ENCODE results near the gene CHST10. TPM values are rescaled to one million over a fixed set of nuclear protein-coding genes. Genes with fewer than 3 reads are reported as not detected.

The CHST10 gene
- total RNA-seq, 1 experiment from 2014 or later, result 24.4 TPM

GRCh38 chr2:100412466-100412865 lies 5.0 kb downstream of the CHST10 start (continued):
- TF ChIP-seq USF2 (CRISPR knock-in tag; IDR thresholded peaks at IDR 0.05), result no peak
- no peak for TF ChIP-seq CDX4 (CRISPR knock-in tag; IDR thresholded peaks at IDR 0.05; ENCODE audit: borderline replicate concordance)
- TF ChIP-seq NR1H2 (CRISPR knock-in tag; IDR thresholded peaks at IDR 0.05), result no peak
- no peak for TF ChIP-seq ZNF423 (CRISPR knock-in tag; IDR thresholded peaks at IDR 0.05)
- no peak for TF ChIP-seq NFATC4 (CRISPR knock-in tag; IDR thresholded peaks at IDR 0.05)
- TF ChIP-seq TCF7 (CRISPR knock-in tag; IDR thresholded peaks at IDR 0.05; ENCODE audit: low read depth), result no peak
- no peak for TF ChIP-seq PRRX2 (CRISPR knock-in tag; IDR thresholded peaks at IDR 0.05)
- TF ChIP-seq ERG (CRISPR knock-in tag; IDR thresholded peaks at IDR 0.05), result no peak

- POLR2A ChIA-PET, result no interaction called here
These were observed 5.6 kb downstream of the CHST10 start for GRCh38 chr2:100411841-100412292.

GRCh38 chr2:100409975-100410647 lies 7.4 kb downstream of the CHST10 start:
- ChIA-PET CTCF (interaction anchor here (0.8 to 2.4 kb wide), 4 partner anchors 11 to 149 kb away, joined by 3 to 23 read pairs (median 4); no protein-coding TSS in a partner anchor), POLR2A (no interaction called here)
- peaks cover 15% of the 10 kb centered on the region for H3K36me3 Mint-ChIP-seq
- TF ChIP-seq PREB (CRISPR knock-in tag; IDR thresholded peaks at IDR 0.05; ENCODE audit: borderline replicate concordance) (no peak), MAX (CRISPR knock-in tag; IDR thresholded peaks at IDR 0.05) (no peak), ZSCAN18 (CRISPR knock-in tag; IDR thresholded peaks at IDR 0.05) (no peak), ELF4 (CRISPR knock-in tag; IDR thresholded peaks at IDR 0.05; ENCODE audit: low read depth) (no peak)
- peak overlapping the region; percentile 80; the same call in 1 of the 2 replicates for H3K27ac Mint-ChIP-seq
- no peak for ATAC-seq
- no peaks in the 10 kb centered on the region for H3K27me3 Mint-ChIP-seq (ENCODE audit: low read depth)
- H3K9me3 Mint-ChIP-seq, result no peaks in the 10 kb centered on the region
- H3K4me1 Mint-ChIP-seq, result peaks cover 71% of the 10 kb centered on the region
- no peak overlapping the region for H3K4me3 Mint-ChIP-seq
- DNase-seq (ENCODE audit: low spot score), result no peak

More at GRCh38 chr2:100411841-100412292, 5.6 kb downstream of the CHST10 start:
- no peak for TF ChIP-seq ZNF121 (CRISPR knock-in tag; IDR thresholded peaks at IDR 0.05)
- TF ChIP-seq E2F1 (CRISPR knock-in tag; IDR thresholded peaks at IDR 0.05), result no peak
- no peak for TF ChIP-seq NR2C2 (CRISPR knock-in tag; IDR thresholded peaks at IDR 0.05)
- no peak for TF ChIP-seq PRRX2 (CRISPR knock-in tag; IDR thresholded peaks at IDR 0.05)
- no peak for TF ChIP-seq ZNF263 (CRISPR knock-in tag; IDR thresholded peaks at IDR 0.05; ENCODE audit: low read depth)
- TF ChIP-seq CBFB (CRISPR knock-in tag; IDR thresholded peaks at IDR 0.05; ENCODE audit: low read depth), result no peak
- no peak for TF ChIP-seq FOXK1 (CRISPR knock-in tag; IDR thresholded peaks at IDR 0.05)
- no peak for TF ChIP-seq ZNF317 (CRISPR knock-in tag; IDR thresholded peaks at IDR 0.05; ENCODE audit: borderline replicate concordance, low read depth)
- peaks cover 5% of the 10 kb centered on the region; the same call in 1 of the 2 replicates for H3K36me3 Mint-ChIP-seq
- CTCF ChIA-PET, result interaction anchor here (0.8 to 3.1 kb wide), 7 partner anchors 11 to 151 kb away, joined by 3 to 29 read pairs (median 6); partner anchors contain the start of gene LONRF2
- peak; percentile 72 for ATAC-seq
- H3K27me3 Mint-ChIP-seq (ENCODE audit: low read depth), result no peaks in the 10 kb centered on the region
- peak overlapping the region; percentile 41 for H3K4me3 Mint-ChIP-seq
- no peak for DNase-seq (ENCODE audit: low spot score)
- peak overlapping the region; percentile 79 for H3K27ac Mint-ChIP-seq
- H3K9me3 Mint-ChIP-seq, result no peaks in the 10 kb centered on the region
- peaks cover 89% of the 10 kb centered on the region for H3K4me1 Mint-ChIP-seq

All from WTC11 (cell line).